Measurements from ENCODE around the gene FKBP10.
"Not testable (repeated sequence)": the region's sequence is repeated elsewhere in the genome, so short reads cannot be mapped to it uniquely, and the experiment has no call there.

The FKBP10 gene

DNA sequence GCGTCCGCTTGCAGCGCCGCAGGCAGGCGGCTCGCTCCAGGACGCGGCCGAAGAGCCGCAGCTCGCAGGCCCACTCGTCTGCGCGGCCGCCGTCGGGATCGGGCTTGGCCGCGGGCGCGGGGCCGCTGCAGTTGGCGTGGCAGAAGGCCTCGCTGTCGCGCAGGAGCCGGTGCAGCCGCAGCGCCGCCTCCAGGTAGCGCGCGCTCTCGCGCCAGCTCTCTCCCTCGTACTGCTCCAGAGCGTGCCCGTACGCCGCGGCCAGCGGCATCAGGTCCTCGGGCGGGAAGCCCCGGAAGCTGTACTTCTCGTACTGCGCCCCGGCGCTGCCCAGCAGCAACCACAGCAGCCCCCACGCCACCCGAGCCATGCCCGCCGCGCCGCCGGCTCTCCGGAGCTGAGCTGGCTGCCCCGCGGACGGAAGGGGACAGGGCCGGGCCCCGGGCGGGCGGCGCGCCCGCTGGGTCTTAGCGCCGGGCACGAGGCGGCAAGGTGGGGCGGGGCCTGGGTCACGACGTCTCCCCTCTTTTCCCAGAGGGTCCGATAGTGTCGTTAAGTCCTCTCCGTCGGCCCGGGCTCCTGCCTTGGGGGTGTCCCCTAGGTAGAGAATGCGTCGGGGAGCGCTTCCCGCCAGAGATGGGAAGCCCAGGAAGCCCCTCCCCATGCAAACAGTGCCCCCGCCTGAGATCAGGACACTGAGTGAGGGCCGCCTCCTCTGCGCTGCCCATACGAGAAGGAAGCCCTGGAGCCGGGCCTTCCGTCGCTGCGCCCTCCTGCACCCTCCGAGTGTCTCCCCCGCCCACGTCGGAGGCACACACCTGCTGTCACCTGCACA, 1.0 kb upstream of the FKBP10 start, which contains the start of gene P3H4:
TSS of gene P3H4 (minus strand) at position 401 of the 832 bp plus-strand sequence. CDS start at position 367, 34 bp downstream.
- FAIRE-seq, result no peak

DNA sequence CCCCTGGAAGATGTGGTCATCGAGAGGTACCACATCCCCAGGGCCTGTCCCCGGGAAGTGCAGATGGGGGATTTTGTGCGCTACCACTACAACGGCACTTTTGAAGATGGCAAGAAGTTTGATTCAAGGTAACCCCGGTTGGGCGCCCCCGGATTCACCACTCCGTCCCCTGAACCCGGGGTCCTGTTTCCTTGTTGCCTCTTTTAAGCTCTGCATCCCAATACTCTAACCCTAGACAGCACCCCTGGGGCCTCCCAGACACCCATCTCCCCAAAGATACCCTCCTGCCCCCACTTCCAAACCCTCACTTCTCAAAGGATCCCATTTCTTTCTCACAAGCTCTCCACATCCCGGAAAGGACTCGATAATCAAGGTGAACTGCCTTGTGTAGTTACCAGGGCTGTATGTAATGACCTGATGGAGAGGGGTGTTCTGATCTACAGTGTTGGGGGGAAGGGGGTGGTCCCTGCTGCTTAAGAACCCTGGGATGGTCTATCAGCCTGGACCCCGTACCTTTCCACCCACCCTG, 412 bp downstream of the FKBP10 start:
- no peak for FAIRE-seq

DNA sequence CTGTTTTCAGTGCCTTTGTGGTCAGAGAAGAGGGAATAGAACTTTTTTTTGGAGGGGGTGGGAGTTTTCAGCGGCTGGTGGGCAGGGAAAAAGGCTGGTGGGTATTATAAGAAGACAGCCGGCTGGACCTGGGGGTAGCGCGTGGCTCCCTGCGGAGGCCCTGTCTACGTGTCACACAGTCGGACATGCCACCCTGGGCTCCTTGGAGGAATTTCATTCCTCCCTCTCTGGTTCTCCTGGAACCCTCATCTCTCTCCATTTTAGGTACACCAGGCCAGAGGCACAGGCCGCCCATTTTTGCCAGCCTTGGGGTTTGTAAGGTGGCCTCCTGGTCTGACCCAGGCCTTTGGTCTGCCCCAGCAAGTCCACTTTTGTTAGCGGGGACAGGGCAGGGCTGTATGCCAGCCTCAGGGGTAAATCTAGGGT, 908 bp downstream of the FKBP10 start:
- FAIRE-seq, result no peak

DNA sequence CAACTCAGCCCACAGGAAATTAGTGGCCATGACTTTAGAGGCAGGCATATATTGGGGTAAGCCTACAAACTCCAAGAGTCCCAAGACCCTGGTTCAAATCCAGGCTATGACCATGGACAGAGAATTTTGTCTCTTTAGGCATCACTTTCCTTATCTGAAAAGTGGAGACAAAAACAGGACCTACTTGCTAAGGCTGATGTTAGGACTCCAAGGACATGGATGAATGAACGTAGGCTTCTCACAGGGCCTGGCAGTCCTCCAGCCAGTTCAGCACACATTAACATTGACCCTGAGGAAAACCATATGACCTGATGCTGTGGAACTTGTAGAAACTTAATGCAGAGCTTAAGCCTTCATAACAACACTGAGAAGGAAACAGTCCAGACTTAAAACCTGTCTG, 1.4 kb downstream of the FKBP10 start:
- FAIRE-seq, result no peak

DNA sequence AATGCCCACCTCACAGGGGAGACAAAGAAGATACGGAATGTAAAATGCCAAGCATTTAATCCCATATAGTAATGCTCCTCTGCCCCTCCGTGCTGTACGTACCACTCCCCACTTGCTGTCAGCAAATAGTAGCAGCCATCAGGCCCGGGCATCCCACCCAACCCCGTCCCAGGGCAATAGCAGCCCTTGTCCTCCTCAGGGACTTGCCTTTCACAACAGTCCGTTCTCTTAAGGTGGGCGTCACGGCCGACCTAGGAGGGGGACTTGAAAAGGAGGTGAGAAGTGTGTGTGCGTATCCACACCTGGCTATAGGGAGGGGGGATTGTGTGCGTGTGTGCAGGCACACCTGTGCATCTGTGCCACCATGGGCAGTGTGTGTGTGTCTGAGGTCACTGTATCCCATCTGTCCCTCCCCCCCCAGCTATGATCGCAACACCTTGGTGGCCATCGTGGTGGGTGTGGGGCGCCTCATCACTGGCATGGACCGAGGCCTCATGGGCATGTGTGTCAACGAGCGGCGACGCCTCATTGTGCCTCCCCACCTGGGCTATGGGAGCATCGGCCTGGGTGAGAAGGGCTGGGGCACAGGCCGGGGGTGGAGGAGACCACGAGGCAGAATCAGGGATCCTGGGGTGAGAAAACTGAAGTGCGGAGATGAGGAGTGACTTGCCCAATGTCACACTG, 4.0 kb downstream of the FKBP10 start:
- FAIRE-seq, result no peak

DNA sequence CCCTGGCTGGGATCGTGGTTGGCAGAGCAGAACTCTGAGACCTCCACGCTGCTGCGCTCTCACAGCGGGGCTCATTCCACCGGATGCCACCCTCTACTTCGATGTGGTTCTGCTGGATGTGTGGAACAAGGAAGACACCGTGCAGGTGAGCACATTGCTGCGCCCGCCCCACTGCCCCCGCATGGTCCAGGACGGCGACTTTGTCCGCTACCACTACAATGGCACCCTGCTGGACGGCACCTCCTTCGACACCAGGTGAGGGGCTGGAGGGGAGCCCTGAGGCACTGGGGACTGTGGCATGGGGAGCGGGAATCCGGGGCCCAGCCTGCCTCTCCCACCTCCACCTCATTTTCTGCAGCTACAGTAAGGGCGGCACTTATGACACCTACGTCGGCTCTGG, 5.2 kb downstream of the FKBP10 start:
- FAIRE-seq, result no peak

DNA sequence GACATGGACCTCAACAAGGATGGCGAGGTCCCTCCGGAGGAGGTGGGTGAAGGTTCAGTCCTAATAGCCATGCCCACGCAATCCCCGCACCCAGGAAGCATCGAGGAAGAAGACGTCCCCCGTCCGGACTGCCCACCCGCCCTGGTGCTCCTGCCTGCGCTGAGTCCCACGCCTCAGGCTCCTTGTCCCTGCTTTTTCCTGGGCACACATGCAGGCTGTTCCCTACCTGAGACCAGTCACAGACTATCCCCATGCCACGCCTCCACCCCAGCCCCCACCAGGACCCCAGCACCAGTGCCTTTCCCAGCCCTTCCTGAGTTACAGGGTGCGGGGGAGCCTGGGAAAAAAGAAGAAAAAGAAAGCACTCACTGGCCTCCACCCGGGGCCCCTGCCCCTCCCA, 9.0 kb downstream of the FKBP10 start:
- no peak for FAIRE-seq

DNA sequence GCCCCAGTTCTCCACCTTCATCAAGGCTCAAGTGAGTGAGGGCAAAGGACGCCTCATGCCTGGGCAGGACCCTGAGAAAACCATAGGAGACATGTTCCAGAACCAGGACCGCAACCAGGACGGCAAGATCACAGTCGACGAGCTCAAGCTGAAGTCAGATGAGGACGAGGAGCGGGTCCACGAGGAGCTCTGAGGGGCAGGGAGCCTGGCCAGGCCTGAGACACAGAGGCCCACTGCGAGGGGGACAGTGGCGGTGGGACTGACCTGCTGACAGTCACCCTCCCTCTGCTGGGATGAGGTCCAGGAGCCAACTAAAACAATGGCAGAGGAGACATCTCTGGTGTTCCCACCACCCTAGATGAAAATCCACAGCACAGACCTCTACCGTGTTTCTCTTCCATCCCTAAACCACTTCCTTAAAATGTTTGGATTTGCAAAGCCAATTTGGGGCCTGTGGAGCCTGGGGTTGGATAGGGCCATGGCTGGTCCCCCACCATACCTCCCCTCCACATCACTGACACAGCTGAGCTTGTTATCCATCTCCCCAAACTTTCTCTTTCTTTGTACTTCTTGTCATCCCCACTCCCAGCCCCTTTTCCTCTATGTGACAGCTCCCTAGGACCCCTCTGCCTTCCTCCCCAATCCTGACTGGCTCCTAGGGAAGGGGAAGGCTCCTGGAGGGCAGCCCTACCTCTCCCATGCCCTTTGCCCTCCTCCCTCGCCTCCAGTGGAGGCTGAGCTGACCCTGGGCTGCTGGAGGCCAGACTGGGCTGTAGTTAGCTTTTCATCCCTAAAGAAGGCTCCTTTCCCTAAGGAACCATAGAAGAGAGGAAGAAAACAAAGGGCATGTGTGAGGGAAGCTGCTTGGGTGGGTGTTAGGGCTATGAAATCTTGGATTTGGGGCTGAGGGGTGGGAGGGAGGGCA, 9.7 kb downstream of the FKBP10 start:
- FAIRE-seq, result no peak

DNA sequence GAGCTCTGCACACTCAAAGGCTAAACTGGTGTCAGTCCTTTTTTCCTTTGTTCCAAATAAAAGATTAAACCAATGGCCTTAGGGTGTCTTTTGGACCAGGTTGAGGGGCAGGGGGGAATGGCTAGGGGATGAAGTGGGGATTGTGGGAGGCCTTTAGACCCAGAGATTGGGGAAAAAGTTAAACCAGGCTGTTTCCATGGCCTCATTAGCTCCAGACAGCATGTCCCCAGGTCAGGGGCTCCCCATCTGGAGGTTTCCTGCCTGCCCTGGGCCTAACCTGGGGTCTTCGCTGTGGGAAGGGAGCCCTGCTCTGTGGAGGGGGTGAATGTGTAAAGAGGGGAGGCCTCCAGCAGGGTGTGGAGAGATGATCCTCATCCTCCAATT, 10.3 kb downstream of the FKBP10 start:
- FAIRE-seq, result no peak

DNA sequence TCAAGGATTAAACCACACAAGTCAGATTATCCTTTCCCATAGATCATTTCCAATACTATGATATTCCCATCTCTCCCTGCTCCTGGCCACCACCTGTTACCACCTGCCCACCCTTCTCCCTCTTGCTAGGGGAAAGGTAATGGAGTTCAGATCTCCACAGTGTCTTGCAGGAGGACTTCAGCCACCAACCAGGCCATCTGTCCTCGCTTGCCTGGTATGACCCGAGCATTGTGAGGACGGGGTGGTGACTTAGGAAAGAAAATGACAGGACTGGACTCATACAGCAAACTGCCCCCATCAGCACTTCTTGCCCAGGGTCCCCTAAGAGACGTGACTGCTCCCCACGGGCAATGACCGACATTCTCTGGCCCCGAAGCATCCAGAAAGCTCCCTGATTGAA, 10.8 kb downstream of the FKBP10 start:
- no peak for FAIRE-seq

DNA sequence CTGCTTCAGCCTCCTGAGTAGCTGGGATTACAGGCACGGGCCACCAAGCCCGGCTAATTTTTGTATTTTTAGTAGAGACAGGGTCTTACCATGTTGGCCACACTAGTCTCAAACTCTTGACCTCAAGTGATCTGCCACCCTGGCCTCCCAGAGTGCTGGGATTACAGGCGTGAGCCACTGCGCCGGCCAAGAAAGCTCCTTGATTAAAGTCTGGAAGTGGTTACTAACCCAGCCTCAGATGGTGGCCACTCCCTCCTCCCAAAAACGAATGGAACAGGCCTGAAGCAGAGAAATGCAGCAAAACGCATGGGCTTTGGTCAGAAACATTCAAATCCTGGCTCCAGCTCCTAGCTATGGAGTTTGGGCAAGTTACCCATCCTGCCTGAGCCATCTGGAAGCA, 11.3 kb downstream of the FKBP10 start:
- no peak for FAIRE-seq

DNA sequence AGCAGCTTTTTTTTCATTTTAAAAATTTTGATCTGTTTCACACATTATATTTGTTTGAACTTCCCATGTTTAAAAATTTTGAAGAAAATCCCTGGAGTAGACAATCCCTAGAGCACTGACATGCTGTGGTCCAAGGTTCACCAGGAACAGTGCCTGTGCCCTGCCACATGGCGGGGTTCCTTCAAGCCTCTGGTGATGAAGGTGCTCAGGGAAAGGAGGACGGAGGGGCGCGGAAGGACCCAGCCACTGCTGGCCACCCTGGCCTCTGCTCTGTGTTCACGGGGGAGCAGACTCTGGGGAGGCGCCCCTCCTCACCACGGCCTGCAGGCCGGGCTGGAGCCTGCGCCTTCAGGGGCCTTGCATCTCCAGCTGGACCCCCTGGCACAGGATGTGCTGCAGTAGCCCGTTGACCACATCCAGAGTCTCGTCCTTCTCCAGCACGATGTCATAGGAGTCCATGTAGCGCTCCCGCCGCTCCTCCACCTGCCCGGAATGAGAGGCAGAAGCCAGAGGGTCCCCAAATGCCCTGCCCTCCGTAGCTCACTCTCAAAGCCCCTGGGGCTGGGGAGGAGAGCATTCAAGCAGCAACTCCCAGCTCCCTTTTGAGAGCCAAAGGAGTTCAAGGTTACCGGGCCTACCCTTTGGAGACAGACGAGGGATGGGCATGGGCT, 12.5 kb downstream of the FKBP10 start:
- FAIRE-seq, result no peak

DNA sequence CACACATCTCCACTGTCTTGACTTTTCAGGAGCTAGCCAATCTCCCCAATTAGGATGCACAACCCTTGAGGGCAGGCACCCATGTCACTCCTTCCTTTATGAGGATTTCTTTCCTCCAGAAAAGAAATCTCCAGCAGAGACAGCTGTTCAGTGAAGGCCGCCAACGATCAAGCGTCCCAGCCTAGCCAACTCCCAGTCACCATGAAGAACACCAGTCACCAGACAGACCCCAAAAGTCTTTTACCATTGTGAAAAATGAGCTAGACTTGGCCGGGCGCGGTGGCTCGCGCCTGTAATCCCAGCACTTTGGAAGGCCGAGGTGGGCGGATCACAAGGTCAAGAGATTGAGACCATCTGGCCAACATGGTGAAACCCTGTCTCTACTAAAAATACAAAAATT, 17.2 kb downstream of the FKBP10 start:
- FAIRE-seq, result not testable (repeated sequence)

DNA sequence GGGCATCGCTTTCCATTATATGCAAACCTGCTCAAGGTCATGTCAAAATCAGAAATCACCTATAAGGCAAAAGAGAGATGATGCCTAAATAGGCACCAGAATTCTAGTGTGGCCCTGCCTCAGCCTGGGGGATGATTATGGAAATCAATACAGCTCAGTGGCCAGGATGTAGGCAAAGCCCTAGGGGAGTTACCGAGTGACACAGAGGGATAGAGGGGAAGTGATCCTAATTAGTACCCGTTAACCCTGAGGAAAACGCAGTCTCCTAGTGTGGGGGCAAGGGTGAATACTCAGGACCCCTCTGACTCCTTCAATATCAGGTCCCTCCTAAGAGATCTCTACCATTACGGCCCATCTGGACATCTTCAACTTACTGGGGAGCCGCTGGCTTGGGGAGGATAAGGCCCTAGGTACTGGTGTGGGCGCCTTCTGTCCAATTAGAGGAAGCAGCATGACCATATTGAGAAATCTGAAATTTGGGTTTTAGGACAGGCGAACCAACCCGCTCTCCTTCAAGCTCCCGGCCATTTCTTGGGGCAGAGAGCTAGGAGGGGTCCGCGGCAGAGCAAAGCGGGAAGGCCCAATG, 22.5 kb downstream of the FKBP10 start:
- FAIRE-seq, result no peak

DNA sequence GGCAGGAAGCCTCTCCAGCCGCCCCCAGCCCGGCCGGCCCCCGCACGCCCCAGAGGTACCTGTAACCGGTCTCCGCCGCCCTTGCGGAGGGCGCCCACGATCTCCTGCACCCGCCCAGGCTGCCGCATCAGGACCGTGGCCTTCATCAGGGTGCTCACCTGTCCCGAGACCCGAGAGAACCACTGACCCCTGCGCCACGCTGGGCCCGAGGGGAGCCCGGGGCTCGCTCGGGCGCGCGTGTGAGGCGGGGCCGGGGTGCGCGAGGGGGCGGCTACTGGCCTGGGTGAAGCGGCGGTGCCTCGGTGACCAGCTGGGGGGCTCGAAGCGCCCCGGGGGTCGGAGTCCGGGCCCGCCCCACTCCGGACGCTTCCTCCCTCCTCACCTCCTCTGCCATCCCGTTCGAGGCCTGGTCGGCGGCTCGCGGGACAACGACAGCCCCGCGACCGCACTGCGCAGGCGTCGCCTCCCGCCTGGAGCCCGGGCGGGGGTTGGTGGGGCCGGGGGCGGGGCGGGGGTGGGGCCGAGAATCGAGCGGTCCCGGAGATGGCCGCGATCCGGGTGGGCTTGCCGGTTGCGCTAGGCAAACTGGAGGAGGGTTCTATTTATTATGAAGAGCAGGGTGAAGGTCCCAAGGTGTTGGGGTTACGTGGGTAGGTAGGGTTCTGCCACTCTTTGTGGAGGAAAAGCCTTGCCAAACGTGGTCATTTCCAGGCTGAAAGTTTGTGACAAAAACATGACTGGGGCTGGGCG, 23.2 kb downstream of the FKBP10 start, which contains the start of gene NT5C3B:
TSS of gene NT5C3B (minus strand) at position 433 of the 750 bp plus-strand sequence. CDS start at position 394, 39 bp downstream.
- no peak for FAIRE-seq

DNA sequence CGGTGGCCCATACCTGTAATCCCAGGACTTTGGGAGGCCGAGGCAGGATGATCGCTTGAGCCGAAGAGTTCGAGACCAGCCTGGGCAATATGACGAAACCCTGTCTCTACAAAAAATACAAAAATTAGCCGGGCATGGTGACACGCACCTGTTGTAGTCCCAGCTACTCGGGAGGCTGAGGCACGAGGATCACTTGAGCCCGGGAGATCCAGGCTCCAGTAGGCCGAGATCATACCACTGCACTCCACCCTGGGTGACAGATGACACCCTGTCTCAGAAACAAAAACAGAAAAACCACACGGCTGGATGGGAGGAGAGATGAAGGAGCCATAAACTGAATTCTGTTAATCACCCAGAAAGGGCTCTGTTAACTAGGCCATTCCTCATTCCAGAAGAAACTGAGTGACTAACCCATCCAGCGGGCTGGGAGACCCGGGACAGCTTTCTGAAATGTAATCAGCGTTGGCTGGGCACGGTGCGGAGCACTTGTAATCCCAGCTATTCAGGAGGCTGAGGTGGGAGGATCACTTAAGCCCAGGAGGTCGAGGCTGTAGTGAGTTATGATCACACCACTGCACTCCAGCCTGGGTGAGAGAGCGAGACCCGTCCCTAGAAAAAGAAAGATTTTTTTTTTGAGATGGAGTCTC, 23.9 kb downstream of the FKBP10 start:
- no peak for FAIRE-seq

DNA sequence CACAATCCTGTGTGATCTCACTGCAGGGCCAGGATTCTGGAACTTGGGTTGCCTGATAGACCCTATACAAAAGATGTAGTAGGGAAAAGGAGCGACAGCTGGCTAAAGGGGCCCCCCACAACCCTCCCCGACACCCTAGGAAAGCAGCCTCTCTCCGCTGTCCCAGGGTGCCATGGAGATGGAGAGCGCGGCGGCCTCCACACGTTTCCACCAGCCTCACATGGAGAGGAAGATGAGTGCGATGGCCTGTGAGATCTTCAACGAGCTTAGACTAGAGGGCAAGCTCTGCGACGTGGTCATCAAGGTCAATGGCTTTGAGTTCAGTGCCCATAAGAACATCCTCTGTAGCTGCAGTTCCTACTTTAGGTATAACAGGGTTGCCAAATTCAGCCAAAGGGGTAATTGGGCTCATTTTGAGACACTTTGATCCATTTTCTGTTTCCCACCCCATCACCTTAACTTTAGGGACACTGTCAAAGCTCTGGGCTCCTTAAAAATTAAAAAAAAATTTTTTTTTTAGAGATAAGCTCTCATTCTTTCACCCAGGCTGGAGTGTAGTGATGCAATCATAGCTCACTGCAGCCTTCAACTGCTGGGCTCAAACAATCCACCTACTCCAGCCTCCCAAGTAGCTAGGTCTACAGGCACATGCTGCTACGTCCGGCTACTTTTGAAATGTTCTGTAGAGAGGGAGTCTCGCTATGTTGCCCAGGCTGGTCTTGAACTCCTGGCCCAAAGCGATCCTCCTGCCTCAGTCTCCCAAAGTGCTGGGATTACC, 25.1 kb downstream of the FKBP10 start, which contains the start of gene KLHL10:
TSS of gene KLHL10 (plus strand) at position 65 of the 778 bp plus-strand sequence. CDS start at position 173, 108 bp downstream.
- FAIRE-seq, result no peak

DNA sequence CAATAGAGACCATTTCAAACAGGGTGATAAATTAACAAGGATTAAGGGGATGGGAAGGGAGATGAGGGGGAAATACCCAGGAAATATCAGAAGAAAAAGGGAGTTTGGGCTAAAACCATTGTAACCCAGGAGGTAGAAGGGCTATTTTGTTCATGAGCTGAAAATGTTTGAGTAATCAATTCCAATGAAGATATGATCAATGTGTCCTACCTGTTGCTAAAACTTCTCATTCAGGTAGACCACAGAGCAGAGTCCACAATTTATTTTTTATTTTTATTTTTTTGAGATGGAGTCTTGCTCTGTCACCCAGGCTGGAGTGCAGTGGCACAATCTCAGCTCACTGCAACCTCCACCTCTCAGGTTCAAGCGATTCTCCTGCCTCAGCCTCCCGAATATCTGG, 26.6 kb downstream of the FKBP10 start:
- FAIRE-seq, result not testable (repeated sequence)

DNA sequence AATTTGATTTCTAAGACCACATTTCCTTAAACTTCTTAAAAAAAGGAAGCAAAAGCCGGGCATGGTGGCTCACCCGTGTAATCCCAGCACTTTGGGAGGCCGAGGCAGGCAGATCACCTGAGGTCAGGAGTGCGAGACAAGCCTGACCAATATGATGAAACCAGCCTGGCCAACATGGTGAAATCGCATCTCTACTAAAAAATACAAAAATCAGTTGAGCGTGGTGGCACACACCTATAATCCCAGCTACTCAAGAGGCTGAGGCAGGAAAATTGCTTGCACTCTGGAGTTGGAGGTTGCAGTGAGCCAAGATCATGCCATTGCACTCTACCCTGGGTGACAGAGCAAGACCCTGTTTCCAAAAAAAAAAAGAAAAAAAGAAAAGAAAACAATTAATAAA, 28.0 kb downstream of the FKBP10 start:
- FAIRE-seq, result not testable (repeated sequence)

Data from islet of Langerhans (tissue), 1 donor.